ENCODE data around the gene MSMP.

- TF ChIP-seq POLR2A (IDR thresholded peaks at IDR 0.05) (no peak), CTCF (IDR thresholded peaks at IDR 0.05) (no peak)
Observed at GRCh38 chr9:35790025-35790384, 35.9 kb upstream of the MSMP start.

All from Peyer's patch (tissue), 4 donors.